Fibroblast of pulmonary artery (primary cell): ENCODE data around the gene SEPTIN8.

ENCODE experiments used
- DNase-seq: peaks from one replicate; pipeline ENCODE4 v3.0.0-alpha.2; 2010; ENCODE audit warnings: low read depth
- H3K4me3 ChIP-seq: replicated peaks from 2 replicates; pipeline ENCODE4 v1.5.1; 2011; ENCODE audit warnings: low read depth, mild to moderate bottlenecking, control low read depth, low read length, moderate library complexity
- CTCF ChIP-seq: IDR thresholded peaks from 2 replicates; pipeline ENCODE4 v1.5.1; 2011; ENCODE audit warnings: mild to moderate bottlenecking, control low read depth, low read length, inconsistent platforms; ENCODE audit errors: missing control alignments

Gene SEPTIN8

GRCh38 chr5:132816554-132816953 lies 39.5 kb upstream of the SEPTIN8 start:
- H3K4me3 ChIP-seq = no peak overlapping the region
- no peak for TF ChIP-seq CTCF
- DNase-seq = no peak

GRCh38 chr5:132816083-132816482 lies 39.0 kb upstream of the SEPTIN8 start:
- TF ChIP-seq CTCF = no peak
- DNase-seq = no peak

GRCh38 chr5:132815454-132815853 lies 38.4 kb upstream of the SEPTIN8 start:
- no peak for DNase-seq
- no peak overlapping the region for H3K4me3 ChIP-seq
- TF ChIP-seq CTCF = no peak

More at GRCh38 chr5:132816083-132816482, 39.0 kb upstream of the SEPTIN8 start:
- no peak overlapping the region for H3K4me3 ChIP-seq

GRCh38 chr5:132814503-132815294 lies 37.7 kb upstream of the SEPTIN8 start:
- DNase-seq = no peak
- H3K4me3 ChIP-seq = no peak overlapping the region
- no peak for TF ChIP-seq CTCF

- no peak for TF ChIP-seq CTCF
- H3K4me3 ChIP-seq = no peak overlapping the region
- DNase-seq = no peak
Measured at GRCh38 chr5:132813599-132814502, 36.8 kb upstream of the SEPTIN8 start.

- TF ChIP-seq CTCF = no peak
- H3K4me3 ChIP-seq = no peak within 1 kb of the TSS
- DNase-seq = no peak
Measured at GRCh38 chr5:132812781-132813598, 36.0 kb upstream of the SEPTIN8 start, which contains the start of gene SOWAHA. Gene SOWAHA, plus strand, starts transcription at chr5:132813302. Its CDS starts 320 bp downstream, at chr5:132813622.
